T-cell (primary cell): ENCODE measurements around the gene CNTN2. TPM values are rescaled to one million over a fixed set of nuclear protein-coding genes. Genes with fewer than 3 reads are reported as not detected.

Source experiments
- ATAC-seq, 4 experiments: fragments of 200-7000 bp in 3 of 4; fragments of 150-1000 bp in 1 of 4; cut with Tn5 transposase; replicated peaks in 1 of 4; 1 replicate in 3 of 4; 2 replicates in 1 of 4; pipeline ENCODE4 v1.10.0; 2021; ENCODE audit warnings: moderate library complexity in 3 of 4, mild to moderate bottlenecking in 2 of 4, moderate number of reproducible peaks in 1 of 4
- CTCF ChIA-PET, 2 donors: fragments of 300-600 bp; sonication (Branson Sonifier 250); formaldehyde crosslinking; loops; one replicate each; lab custom pipeline; 2022; ENCODE audit warnings: antibody characterized with exemption in 2 of 2; lab: Charles Lee
- POLR2A ChIA-PET, 2 donors: fragments of 300-600 bp; sonication (Branson Sonifier 250); formaldehyde crosslinking; loops; one replicate each; lab custom pipeline; 2022; ENCODE audit warnings: antibody characterized with exemption in 2 of 2; lab: Charles Lee
- DNase-seq, 35 experiments: peaks; one replicate each; pipeline versions ENCODE4 v3.0.0 to v3.0.0-alpha.2; 2013 to 2023
- H3K27ac ChIP-seq: one replicate; pipeline ENCODE4 v1.5.1; 2013; ENCODE audit warnings: low read length
- H3K27me3 ChIP-seq, 2 experiments: replicated peaks in 1 of 2; 1 replicate in 1 of 2; 2 replicates in 1 of 2; pipeline versions ENCODE4 v1.6.1 to v1.7.0; 2013; ENCODE audit warnings: low read length in 1 of 2, mixed read lengths in 1 of 2; ENCODE audit not compliant: control insufficient read depth in 2 of 2, insufficient read depth in 2 of 2; ENCODE audit errors: extremely low read depth in 1 of 2
- H3K36me3 ChIP-seq, 2 donors: 1 replicate in 1 of 2; 2 replicates in 1 of 2; pipeline versions ENCODE4 v1.6.1 to v1.7.0; 2013; ENCODE audit warnings: low read length in 1 of 2; ENCODE audit not compliant: control insufficient read depth in 2 of 2, insufficient read depth in 1 of 2; ENCODE audit errors: extremely low read depth in 1 of 2
- H3K4me1 ChIP-seq, 2 experiments: 1 replicate in 1 of 2; 2 replicates in 1 of 2; pipeline versions ENCODE4 v1.6.1 to v1.7.0; 2013; ENCODE audit warnings: low read length in 2 of 2, mixed read lengths in 1 of 2; ENCODE audit not compliant: insufficient read depth in 2 of 2, control insufficient read depth in 1 of 2; ENCODE audit errors: extremely low read depth in 1 of 2
- H3K4me3 ChIP-seq, 2 donors: 1 replicate in 1 of 2; 2 replicates in 1 of 2; pipeline versions ENCODE4 v1.5.1 to v1.7.0; 2013; ENCODE audit warnings: mild to moderate bottlenecking in 2 of 2, low read length in 1 of 2, moderate library complexity in 1 of 2; ENCODE audit not compliant: control insufficient read depth in 1 of 2; ENCODE audit errors: extremely low read depth in 1 of 2
- H3K9me3 ChIP-seq: 2 replicates; pipeline ENCODE4 v1.7.0; 2013
- H3K27ac Mint-ChIP-seq, 2 donors: one replicate each; pipeline ENCODE4 v1.8.0; 2020 to 2021; ENCODE audit warnings: mild to moderate bottlenecking in 2 of 2, mixed read lengths in 2 of 2
- H3K27me3 Mint-ChIP-seq, 2 donors: one replicate each; pipeline ENCODE4 v1.8.0; 2021 to 2022; ENCODE audit warnings: mixed read lengths in 2 of 2
- H3K36me3 Mint-ChIP-seq: one replicate; pipeline ENCODE4 v1.8.0; 2021; ENCODE audit warnings: mixed read lengths
- H3K4me1 Mint-ChIP-seq, 3 donors: one replicate each; pipeline ENCODE4 v1.8.0; 2020 to 2022; ENCODE audit warnings: mixed read lengths in 3 of 3, mild to moderate bottlenecking in 1 of 3
- H3K4me3 Mint-ChIP-seq, 3 donors: one replicate each; pipeline ENCODE4 v1.8.0; 2020 to 2022; ENCODE audit warnings: mild to moderate bottlenecking in 3 of 3, mixed read lengths in 3 of 3, moderate library complexity in 3 of 3
- H3K9me3 Mint-ChIP-seq, 3 donors: one replicate each; pipeline ENCODE4 v1.8.0; 2020 to 2022; ENCODE audit warnings: mixed read lengths in 3 of 3
- WGBS: methylation state at CpG from one replicate; pipeline ENCODE4 v1.1.5; 2013; ENCODE audit warnings: missing lambda C conversion rate; ENCODE audit not compliant: insufficient coverage; 5-methylcytosine and 5-hydroxymethylcytosine counted together
- total RNA-seq, 35 experiments: library from RNA in 6 of 35; stranded (reverse) in 6 of 35; fragments of 120-200 nt in 1 of 35; gene quantifications; one replicate each; pipeline versions ENCODE4 v1.2.1 to v1.2.4 and lab custom pipeline; 2013 to 2026

Gene CNTN2
- total RNA-seq, 5 donors from 2014 or later (not counting 1 experiment from before 2014, with no cell fraction given): not detected

- POLR2A ChIA-PET: no interaction called here
- H3K36me3 Mint-ChIP-seq: no peaks in the 10 kb centered on the region
- Histone ChIP-seq H3K27me3 (no peaks in the 10 kb centered on the region), H3K4me3 (no peak overlapping the region), H3K9me3 (no peaks in the 10 kb centered on the region), H3K36me3 (no peaks in the 10 kb centered on the region), H3K4me1 (no peaks in the 10 kb centered on the region), H3K27ac (no peak overlapping the region)
- no peak for ATAC-seq
- no peaks in the 10 kb centered on the region for H3K4me1 Mint-ChIP-seq
- WGBS: 84% methylated on average over 6 of the region's 12 CpGs
- CTCF ChIA-PET: no interaction called here
- no peak overlapping the region for H3K27ac Mint-ChIP-seq
- no peaks in the 10 kb centered on the region for H3K27me3 Mint-ChIP-seq
- DNase-seq: no peak
- H3K4me3 Mint-ChIP-seq: no peak overlapping the region
- no peaks in the 10 kb centered on the region for H3K9me3 Mint-ChIP-seq
Observed at GRCh38 chr1:205071801-205072200, 28.8 kb downstream of the CNTN2 start.

GRCh38 chr1:205072286-205072685, 29.3 kb downstream of the CNTN2 start:
- Mint-ChIP-seq H3K27ac (no peak overlapping the region), H3K9me3 (no peaks in the 10 kb centered on the region)

GRCh38 chr1:205072881-205073280, 29.9 kb downstream of the CNTN2 start:
- DNase-seq (no peak), ATAC-seq (no peak)
- POLR2A ChIA-PET: no interaction called here
- H3K36me3 Mint-ChIP-seq: no peaks in the 10 kb centered on the region
- H3K4me1 ChIP-seq: no peaks in the 10 kb centered on the region
- no peaks in the 10 kb centered on the region for H3K4me1 Mint-ChIP-seq
- H3K9me3 Mint-ChIP-seq: no peaks in the 10 kb centered on the region
- no peaks in the 10 kb centered on the region for H3K9me3 ChIP-seq
- WGBS: 70% methylated on average over 3 of the region's 8 CpGs
- no peak overlapping the region for H3K4me3 ChIP-seq
- H3K27me3 Mint-ChIP-seq: no peaks in the 10 kb centered on the region
- H3K4me3 Mint-ChIP-seq: no peak overlapping the region
- CTCF ChIA-PET: no interaction called here
- no peaks in the 10 kb centered on the region for H3K36me3 ChIP-seq
- H3K27me3 ChIP-seq: no peaks in the 10 kb centered on the region
- H3K27ac Mint-ChIP-seq: no peak overlapping the region
- no peak overlapping the region for H3K27ac ChIP-seq

More at GRCh38 chr1:205072286-205072685, 29.3 kb downstream of the CNTN2 start:
- Histone ChIP-seq H3K27ac (no peak overlapping the region), H3K4me3 (no peak overlapping the region), H3K27me3 (no peaks in the 10 kb centered on the region), H3K9me3 (no peaks in the 10 kb centered on the region), H3K36me3 (no peaks in the 10 kb centered on the region), H3K4me1 (no peaks in the 10 kb centered on the region)
- Mint-ChIP-seq H3K4me3 (no peak overlapping the region), H3K27me3 (no peaks in the 10 kb centered on the region), H3K36me3 (no peaks in the 10 kb centered on the region), H3K4me1 (no peaks in the 10 kb centered on the region)
- ChIA-PET POLR2A (no interaction called here), CTCF (no interaction called here)
- ATAC-seq (no peak), DNase-seq (no peak)
- WGBS: 88% methylated on average over 6 of the region's 9 CpGs

GRCh38 chr1:205073511-205073910, 30.5 kb downstream of the CNTN2 start:
- Histone ChIP-seq H3K4me3 (no peak overlapping the region), H3K4me1 (no peaks in the 10 kb centered on the region), H3K36me3 (no peaks in the 10 kb centered on the region), H3K27me3 (no peaks in the 10 kb centered on the region), H3K27ac (no peak overlapping the region), H3K9me3 (no peaks in the 10 kb centered on the region)
- Mint-ChIP-seq H3K4me3 (no peak overlapping the region), H3K4me1 (no peaks in the 10 kb centered on the region), H3K36me3 (no peaks in the 10 kb centered on the region), H3K27me3 (no peaks in the 10 kb centered on the region), H3K27ac (no peak overlapping the region), H3K9me3 (no peaks in the 10 kb centered on the region)
- ChIA-PET POLR2A (no interaction called here), CTCF (no interaction called here)
- DNase-seq (no peak), ATAC-seq (no peak)
- WGBS: 92% methylated on average over 6 of the region's 12 CpGs

GRCh38 chr1:205074084-205074483, 31.1 kb downstream of the CNTN2 start:
- Histone ChIP-seq H3K9me3 (no peaks in the 10 kb centered on the region), H3K4me1 (no peaks in the 10 kb centered on the region), H3K4me3 (no peak overlapping the region), H3K36me3 (no peaks in the 10 kb centered on the region), H3K27me3 (no peaks in the 10 kb centered on the region), H3K27ac (no peak overlapping the region)
- H3K27ac Mint-ChIP-seq: no peak overlapping the region
- no peaks in the 10 kb centered on the region for H3K9me3 Mint-ChIP-seq
- no peaks in the 10 kb centered on the region for H3K27me3 Mint-ChIP-seq
- no peaks in the 10 kb centered on the region for H3K36me3 Mint-ChIP-seq
- ChIA-PET CTCF (no interaction called here), POLR2A (no interaction called here)
- WGBS: 87% methylated on average over 8 of the region's 11 CpGs
- H3K4me3 Mint-ChIP-seq: no peak overlapping the region
- DNase-seq (no peak), ATAC-seq (no peak)
- no peaks in the 10 kb centered on the region for H3K4me1 Mint-ChIP-seq

- no peaks in the 10 kb centered on the region for H3K4me1 Mint-ChIP-seq
- 100% methylated on average over 3 of the region's 7 CpGs for WGBS
- ChIA-PET POLR2A (no interaction called here), CTCF (no interaction called here)
- H3K9me3 Mint-ChIP-seq: no peaks in the 10 kb centered on the region
- H3K27ac ChIP-seq: no peak overlapping the region
- DNase-seq: no peak
- H3K4me3 Mint-ChIP-seq: no peak overlapping the region
- no peak for ATAC-seq
- no peaks in the 10 kb centered on the region for H3K36me3 ChIP-seq
- no peaks in the 10 kb centered on the region for H3K27me3 Mint-ChIP-seq
- no peaks in the 10 kb centered on the region for H3K9me3 ChIP-seq
- no peaks in the 10 kb centered on the region for H3K36me3 Mint-ChIP-seq
- no peaks in the 10 kb centered on the region for H3K4me1 ChIP-seq
- H3K27me3 ChIP-seq: no peaks in the 10 kb centered on the region
- H3K4me3 ChIP-seq: no peak overlapping the region
- no peak overlapping the region for H3K27ac Mint-ChIP-seq
Observed at GRCh38 chr1:205074513-205074912, 31.5 kb downstream of the CNTN2 start.

- H3K4me1 Mint-ChIP-seq: no peaks in the 10 kb centered on the region
- ChIA-PET POLR2A (interaction anchor here in 1 of 2 donors (0.6 kb wide), 1 partner anchor 20 kb away, joined by 3 read pairs; no protein-coding TSS in a partner anchor), CTCF (interaction anchor here (0.6 to 1.0 kb wide), 3 partner anchors 12 to 1343 kb away, joined by 3 read pairs; no protein-coding TSS in a partner anchor)
- Histone ChIP-seq H3K4me1 (no peaks in the 10 kb centered on the region), H3K4me3 (no peak overlapping the region), H3K27me3 (no peaks in the 10 kb centered on the region), H3K27ac (no peak overlapping the region), H3K9me3 (no peaks in the 10 kb centered on the region), H3K36me3 (no peaks in the 10 kb centered on the region)
- H3K36me3 Mint-ChIP-seq: no peaks in the 10 kb centered on the region
- no peak overlapping the region for H3K27ac Mint-ChIP-seq
- H3K4me3 Mint-ChIP-seq: no peak overlapping the region
- WGBS: 49% methylated on average over 2 of the region's 7 CpGs
- DNase-seq (no peak), ATAC-seq (no peak)
- H3K9me3 Mint-ChIP-seq: no peaks in the 10 kb centered on the region
- H3K27me3 Mint-ChIP-seq: no peaks in the 10 kb centered on the region
Observed at GRCh38 chr1:205075642-205076155, 32.7 kb downstream of the CNTN2 start.
